Smooth muscle cell (in vitro differentiated cells): ENCODE data around the gene GPC3. TPM values are rescaled to one million over a fixed set of nuclear protein-coding genes. Genes with fewer than 3 reads are reported as not detected.

Source experiments
- DNase-seq: peaks from one replicate; lab custom pipeline; 2025; ENCODE audit not compliant: unreplicated experiment; lab: John Stamatoyannopoulos, UW
- H2AFZ ChIP-seq: fragments of 200-600 bp; sonication (generic); 2 replicates; pipeline ENCODE4 v1.6.0; 2016; ENCODE audit warnings: antibody characterized with exemption, low read depth, mild to moderate bottlenecking
- H3F3A ChIP-seq: fragments of 200-600 bp; sonication (generic); 2 replicates; pipeline ENCODE4 v1.6.0; 2017; ENCODE audit warnings: antibody characterized with exemption, low read depth
- H3K27ac ChIP-seq: fragments of 200-600 bp; sonication (generic); 2 replicates; pipeline ENCODE4 v1.5.1; 2016; ENCODE audit warnings: low read depth, mild to moderate bottlenecking
- H3K27me3 ChIP-seq: fragments of 200-600 bp; sonication (generic); 2 replicates; pipeline ENCODE4 v1.6.1; 2016; ENCODE audit warnings: low read depth, mild to moderate bottlenecking
- H3K36me3 ChIP-seq: fragments of 200-600 bp; sonication (generic); 2 replicates; pipeline ENCODE4 v1.5.1; 2016; ENCODE audit warnings: low read depth
- H3K4me1 ChIP-seq: fragments of 200-600 bp; sonication (generic); 2 replicates; pipeline ENCODE4 v1.5.1; 2016; ENCODE audit warnings: low read depth
- H3K4me2 ChIP-seq: fragments of 200-600 bp; sonication (generic); 2 replicates; pipeline ENCODE4 v1.6.0; 2016; ENCODE audit warnings: mild to moderate bottlenecking
- H3K4me3 ChIP-seq: fragments of 200-600 bp; sonication (generic); 2 replicates; pipeline ENCODE4 v1.5.1; 2016; ENCODE audit warnings: mild to moderate bottlenecking
- H3K79me2 ChIP-seq: fragments of 200-600 bp; sonication (generic); 2 replicates; pipeline ENCODE4 v1.6.0; 2016; ENCODE audit warnings: low read depth, mild to moderate bottlenecking
- H3K9ac ChIP-seq: fragments of 200-600 bp; sonication (generic); 2 replicates; pipeline ENCODE4 v1.6.0; 2016; ENCODE audit warnings: low read depth
- H3K9me3 ChIP-seq: fragments of 200-600 bp; sonication (generic); replicated peaks from 2 replicates; pipeline ENCODE4 v1.5.1; 2016; ENCODE audit warnings: low read depth
- H4K20me1 ChIP-seq: fragments of 200-600 bp; sonication (generic); 2 replicates; pipeline ENCODE4 v1.6.0; 2016; ENCODE audit warnings: low read depth
- CTCF ChIP-seq: fragments of 200-600 bp; sonication (generic); IDR thresholded peaks from 2 replicates; pipeline ENCODE4 v1.5.1; 2017; ENCODE audit warnings: borderline replicate concordance, mild to moderate bottlenecking, antibody characterized with exemption; ENCODE audit not compliant: insufficient read depth, poor library complexity, severe bottlenecking
- WGBS: methylation state at CpG from one replicate; pipeline ENCODE4 v1.1.7; 2016; ENCODE audit warnings: low lambda C conversion rate; 5-methylcytosine and 5-hydroxymethylcytosine counted together
- polyA plus RNA-seq: library from polyadenylated mRNA; unstranded; fragments of >200 nt; fragmentation: Nextera tagmentation; extraction: Ambion mirVana; gene quantifications from 2 replicates; pipeline ENCODE4 v1.2.1, GENCODE V29; 2016
- total RNA-seq: library from RNA; depleted of rRNA; stranded (reverse); fragments of >200 nt; gene quantifications from 2 replicates; pipeline ENCODE4 v1.2.3, GENCODE V29; 2014

Gene GPC3
- total and polyA plus RNA-seq, 2 experiments from 2014 or later, result 120 to 191 TPM

- Histone ChIP-seq H3K27me3 (no peaks in the 10 kb centered on the region), H3K4me1 (no peaks in the 10 kb centered on the region), H3F3A (no peaks in the 10 kb centered on the region), H3K4me3 (no peak overlapping the region), H3K79me2 (no peaks in the 10 kb centered on the region), H3K9me3 (no peaks in the 10 kb centered on the region), H3K4me2 (no peak overlapping the region), H3K27ac (no peak overlapping the region), H3K36me3 (no peaks in the 10 kb centered on the region), H2AFZ (no peak overlapping the region), H4K20me1 (no peaks in the 10 kb centered on the region), H3K9ac (no peak overlapping the region)
- 62% methylated on average over 6 of the region's 6 CpGs for WGBS
- no peak for TF ChIP-seq CTCF
- no peak for DNase-seq
These were observed 303.5 kb downstream of the GPC3 start for GRCh38 chrX:133681897-133682296.

GRCh38 chrX:133681421-133681820 lies 304.0 kb downstream of the GPC3 start:
- no peak for DNase-seq
- Histone ChIP-seq H3K27ac (no peak overlapping the region), H3K4me3 (no peak overlapping the region), H3K79me2 (no peaks in the 10 kb centered on the region), H3K36me3 (no peaks in the 10 kb centered on the region), H3K4me2 (no peak overlapping the region), H3K9ac (no peak overlapping the region), H2AFZ (no peak overlapping the region), H3K4me1 (no peaks in the 10 kb centered on the region), H3F3A (no peaks in the 10 kb centered on the region), H4K20me1 (no peaks in the 10 kb centered on the region), H3K27me3 (no peaks in the 10 kb centered on the region), H3K9me3 (no peaks in the 10 kb centered on the region)
- WGBS, result 79% methylated on average over 3 of the region's 3 CpGs
- TF ChIP-seq CTCF, result no peak

GRCh38 chrX:133677123-133678063 lies 308.0 kb downstream of the GPC3 start:
- Histone ChIP-seq H3K36me3 (no peaks in the 10 kb centered on the region), H3K79me2 (no peaks in the 10 kb centered on the region), H3K4me2 (no peak overlapping the region), H3K4me1 (no peaks in the 10 kb centered on the region), H3K9me3 (no peaks in the 10 kb centered on the region), H3K27ac (no peak overlapping the region), H3K4me3 (no peak overlapping the region), H3K9ac (no peak overlapping the region), H4K20me1 (no peaks in the 10 kb centered on the region), H3K27me3 (no peaks in the 10 kb centered on the region), H3F3A (no peaks in the 10 kb centered on the region), H2AFZ (no peak overlapping the region)
- DNase-seq, result no peak
- 68% methylated on average over 6 of the region's 6 CpGs for WGBS
- no peak for TF ChIP-seq CTCF
